DMS53 treated with DMSO at 0.1 percent for 48 hours (cell line): ENCODE results near the gene MMP25.
"Not testable (repeated sequence)": the region's sequence is repeated elsewhere in the genome, so short reads cannot be mapped to it uniquely, and the experiment has no call there.

Experiments used
- DNase-seq: peaks from one replicate; lab custom pipeline; 2025; ENCODE audit not compliant: unreplicated experiment; lab: John Stamatoyannopoulos, UW

The MMP25 gene

DNA sequence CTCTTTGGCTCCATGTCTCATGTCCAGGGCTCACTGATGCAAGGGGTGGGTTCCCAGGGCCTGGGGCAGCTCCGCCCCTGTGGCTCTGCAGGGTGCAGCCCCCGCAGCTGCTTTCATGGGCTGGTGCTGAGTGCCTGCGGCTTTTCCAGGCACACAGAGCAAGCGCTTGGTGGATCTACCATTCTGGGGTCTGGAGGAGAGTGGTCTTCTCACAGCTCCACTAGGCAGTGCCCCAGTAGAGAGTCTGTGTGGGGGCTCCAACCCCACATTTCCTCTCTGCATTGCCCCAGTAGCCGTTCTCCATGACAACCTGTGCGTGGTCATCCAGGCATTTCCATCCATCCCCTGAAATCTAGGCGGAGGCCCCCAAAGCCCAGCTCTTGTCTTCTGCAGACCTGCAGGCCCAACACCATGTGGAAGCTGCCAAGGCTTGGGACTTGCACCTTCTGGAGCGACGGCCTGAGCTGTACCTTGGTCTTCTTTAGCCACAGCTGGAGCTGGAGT lies 24.3 kb downstream of the MMP25 start:
- no peak for DNase-seq

DNA sequence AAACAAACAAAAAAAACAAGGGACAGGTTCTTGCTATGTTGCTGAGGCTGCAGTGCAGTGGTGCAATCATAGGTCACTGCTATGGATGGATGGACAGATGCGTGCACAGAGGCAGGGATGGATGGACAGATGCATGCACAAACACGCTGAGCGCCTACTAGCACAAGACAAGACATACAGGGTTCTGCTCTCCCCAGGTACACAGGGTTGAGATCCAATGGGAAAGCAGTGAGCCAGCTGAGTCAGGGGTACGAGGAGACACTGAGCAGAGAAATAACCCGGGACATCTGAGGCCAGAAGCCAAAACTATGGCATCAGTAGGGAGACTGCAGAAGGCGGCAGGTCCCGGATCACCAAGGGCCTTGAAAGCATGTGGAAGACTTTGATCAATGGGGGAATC lies 25.3 kb downstream of the MMP25 start:
- DNase-seq: no peak

DNA sequence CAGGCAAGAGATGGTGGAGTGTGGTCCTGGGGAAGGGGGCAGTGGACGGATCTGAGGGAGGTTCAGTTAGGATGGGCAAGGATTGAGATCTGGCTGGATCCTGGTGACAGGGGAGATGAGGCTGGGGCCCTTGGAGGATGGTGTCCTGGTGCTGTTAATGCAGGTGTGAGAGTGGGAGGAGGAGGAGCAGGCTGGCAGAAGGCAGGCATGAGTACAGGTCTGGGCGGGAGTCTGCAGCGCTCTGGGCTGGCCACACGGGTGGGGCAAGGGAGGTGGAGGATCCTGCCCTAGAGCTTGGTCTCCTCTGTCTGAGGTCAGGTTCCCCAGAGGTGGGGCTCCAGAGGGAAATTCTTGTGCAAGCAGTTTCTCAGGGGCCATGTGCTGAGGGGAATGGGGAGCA lies 25.8 kb downstream of the MMP25 start:
- not testable (repeated sequence) for DNase-seq

GRCh38 chr16:3072576-3073263 lies 26.4 kb downstream of the MMP25 start:
- not testable (repeated sequence) for DNase-seq

- no peak for DNase-seq
Observed at GRCh38 chr16:3073448-3073847, 27.1 kb downstream of the MMP25 start.

DNA sequence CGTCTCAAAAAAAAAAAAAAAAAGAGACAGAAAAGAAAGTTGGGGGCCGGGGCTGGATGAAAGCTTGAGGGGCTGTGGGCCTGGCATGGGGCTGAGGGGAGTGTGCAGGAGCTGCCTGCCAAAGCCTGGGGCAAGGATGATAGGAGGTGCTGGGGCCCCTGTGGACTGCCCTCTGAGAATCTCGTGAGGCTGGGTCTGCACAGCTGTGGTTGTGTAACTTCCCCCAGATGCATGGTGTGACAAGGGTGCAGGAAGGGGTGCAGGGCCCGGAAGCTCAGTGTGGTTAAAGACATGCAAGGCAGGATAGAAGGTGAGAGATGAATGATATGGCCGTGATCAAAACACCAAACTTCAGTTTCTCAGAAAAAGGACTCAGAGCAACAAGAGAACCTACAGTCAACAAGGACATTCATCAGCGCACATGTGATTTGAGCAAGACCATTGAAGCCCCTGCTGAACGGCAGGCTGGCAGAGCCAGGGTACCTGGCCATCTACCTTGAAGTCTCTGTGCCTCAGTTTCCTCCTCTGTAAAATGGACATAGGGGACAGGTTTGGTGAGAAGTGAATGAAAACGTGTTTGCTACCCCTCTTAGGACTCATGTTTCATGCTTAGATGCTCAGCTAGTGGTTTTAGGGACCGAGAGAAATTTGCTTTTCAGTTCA lies 28.6 kb downstream of the MMP25 start:
- DNase-seq: no peak

GRCh38 chr16:3075523-3075915 lies 29.2 kb downstream of the MMP25 start:
- DNase-seq: no peak

GRCh38 chr16:3075946-3076345 lies 29.6 kb downstream of the MMP25 start:
- DNase-seq: not testable (repeated sequence)

DNA sequence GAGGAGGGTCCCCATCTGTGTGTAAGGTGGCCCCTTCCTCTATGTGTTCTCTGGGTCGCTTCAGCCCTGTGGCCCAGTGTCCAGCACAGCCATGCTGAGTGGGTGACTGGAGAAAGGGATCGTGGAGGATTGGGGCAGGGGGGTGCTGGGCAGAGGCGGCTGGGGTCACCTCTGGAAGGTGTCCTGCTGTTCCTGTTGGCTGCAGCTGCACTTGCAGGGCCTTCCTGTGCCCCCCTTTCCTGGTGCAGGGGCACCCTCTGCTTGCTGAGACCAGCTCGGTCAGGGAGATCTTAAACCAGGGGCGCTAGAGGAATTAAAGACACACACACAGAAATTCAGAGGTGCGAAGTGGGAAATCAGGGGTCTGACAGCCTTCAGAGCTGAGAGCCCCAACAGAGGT lies 30.2 kb downstream of the MMP25 start:
- DNase-seq: no peak

DNA sequence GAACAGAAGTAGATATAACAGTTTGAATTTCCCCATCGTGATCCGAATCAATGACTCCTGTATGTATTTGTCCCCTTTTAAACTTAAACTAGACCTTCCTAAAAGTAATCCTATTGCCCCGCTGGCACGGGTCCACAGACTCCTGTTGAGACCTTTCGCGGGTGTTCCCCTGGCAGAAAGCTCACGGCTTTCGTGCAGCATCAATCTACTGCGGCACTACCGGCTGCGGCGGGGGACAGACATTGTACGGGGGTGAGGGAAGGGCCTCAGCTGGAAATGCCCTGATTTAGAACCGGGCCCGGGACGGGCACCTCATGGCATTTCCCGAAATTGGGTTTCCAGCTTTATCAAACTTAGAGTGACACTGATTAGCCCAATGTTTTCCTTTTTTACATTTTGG lies 33.7 kb downstream of the MMP25 start:
- no peak for DNase-seq

DNA sequence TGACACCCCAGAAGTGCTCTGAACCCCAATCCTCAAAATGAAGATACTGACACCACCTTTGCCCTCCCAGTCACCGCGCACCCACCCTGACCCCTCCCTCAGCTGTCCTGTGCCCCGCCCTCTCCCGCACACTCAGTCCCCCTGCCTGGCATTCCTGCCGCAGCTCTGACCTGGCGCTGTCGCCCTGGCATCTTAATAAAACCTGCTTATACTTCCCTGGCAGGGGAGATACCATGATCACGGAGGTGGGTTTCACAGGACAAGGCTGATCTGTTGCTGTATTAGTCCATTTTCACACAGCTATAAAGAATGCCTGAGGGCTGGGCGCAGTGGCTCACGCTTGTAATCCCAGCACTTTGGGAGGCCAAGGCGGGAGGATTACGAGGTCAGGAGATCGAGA lies 35.6 kb downstream of the MMP25 start:
- DNase-seq: not testable (repeated sequence)

DNA sequence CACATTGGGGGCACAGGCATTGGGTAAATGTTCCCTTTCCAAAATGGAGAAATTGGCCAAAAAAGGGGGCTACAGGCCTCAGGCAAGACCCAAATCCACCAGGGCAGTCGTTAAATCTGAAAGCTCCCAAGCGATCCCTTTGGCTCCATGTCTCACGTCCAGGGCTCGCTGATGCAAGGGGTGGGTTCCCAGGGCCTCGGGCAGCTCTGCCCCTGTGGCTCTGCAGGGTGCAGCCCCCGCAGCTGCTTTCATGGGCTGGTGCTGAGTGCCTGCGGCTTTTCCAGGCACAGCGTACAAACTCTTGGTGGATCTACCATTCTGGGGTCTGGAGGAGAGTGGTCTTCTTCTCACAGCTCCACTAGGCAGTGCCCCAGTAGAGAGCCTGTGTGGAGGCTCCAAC lies 37.0 kb downstream of the MMP25 start:
- DNase-seq: not testable (repeated sequence)

DNA sequence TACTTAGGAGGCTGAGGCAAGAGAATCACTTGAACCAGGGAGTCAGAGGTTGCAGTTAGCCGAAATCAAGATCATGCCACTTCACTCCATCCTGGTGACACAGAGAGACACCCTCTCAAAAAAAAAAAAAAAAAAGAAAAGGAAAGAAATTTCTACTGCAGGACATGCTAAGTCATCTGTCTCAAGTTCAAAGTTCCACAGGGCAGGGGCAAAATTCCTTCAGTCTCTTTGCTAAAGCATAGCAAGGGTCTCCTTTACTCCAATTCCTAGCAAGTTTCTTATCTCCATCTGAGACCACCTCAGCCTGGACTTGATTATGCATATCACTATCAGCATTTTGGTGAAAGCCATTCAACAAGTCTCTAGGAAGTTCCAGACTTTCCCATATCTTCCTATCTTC lies 38.1 kb downstream of the MMP25 start:
- no peak for DNase-seq

DNA sequence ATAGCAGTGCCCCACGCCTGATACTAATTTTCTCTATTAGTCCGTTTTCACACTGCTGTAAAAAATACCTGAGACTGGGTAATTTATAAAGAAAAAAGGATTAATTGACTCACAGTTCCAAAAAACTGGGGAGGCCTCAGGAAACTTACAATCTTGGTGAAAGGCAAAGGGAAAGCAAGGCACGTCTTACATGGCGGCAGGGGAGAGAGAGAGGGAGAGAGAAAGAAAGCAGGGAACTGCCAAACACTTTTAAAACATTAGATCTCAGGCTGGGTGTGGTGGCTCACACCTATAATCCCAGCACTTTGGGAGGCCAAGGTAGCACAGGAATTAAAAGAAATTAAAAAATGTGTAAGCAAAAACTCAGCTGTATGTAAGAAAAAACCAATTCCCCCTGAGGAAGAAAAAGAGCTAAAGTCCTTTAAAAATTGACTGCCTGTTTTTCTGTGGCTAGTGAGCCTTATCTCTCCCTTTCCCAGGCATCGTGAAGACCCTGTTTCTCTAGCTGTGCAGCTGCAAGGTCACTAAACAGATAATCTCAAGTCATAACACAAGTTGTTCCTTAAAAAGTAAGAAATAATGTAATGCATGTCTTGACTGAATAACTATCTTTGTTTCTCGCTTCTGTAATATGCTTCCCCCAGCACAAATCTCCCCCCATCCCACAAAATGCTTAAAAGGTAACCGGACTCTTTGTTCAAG lies 38.8 kb downstream of the MMP25 start:
- DNase-seq: no peak

GRCh38 chr16:3085868-3086595 lies 39.7 kb downstream of the MMP25 start:
- DNase-seq: no peak

DNA sequence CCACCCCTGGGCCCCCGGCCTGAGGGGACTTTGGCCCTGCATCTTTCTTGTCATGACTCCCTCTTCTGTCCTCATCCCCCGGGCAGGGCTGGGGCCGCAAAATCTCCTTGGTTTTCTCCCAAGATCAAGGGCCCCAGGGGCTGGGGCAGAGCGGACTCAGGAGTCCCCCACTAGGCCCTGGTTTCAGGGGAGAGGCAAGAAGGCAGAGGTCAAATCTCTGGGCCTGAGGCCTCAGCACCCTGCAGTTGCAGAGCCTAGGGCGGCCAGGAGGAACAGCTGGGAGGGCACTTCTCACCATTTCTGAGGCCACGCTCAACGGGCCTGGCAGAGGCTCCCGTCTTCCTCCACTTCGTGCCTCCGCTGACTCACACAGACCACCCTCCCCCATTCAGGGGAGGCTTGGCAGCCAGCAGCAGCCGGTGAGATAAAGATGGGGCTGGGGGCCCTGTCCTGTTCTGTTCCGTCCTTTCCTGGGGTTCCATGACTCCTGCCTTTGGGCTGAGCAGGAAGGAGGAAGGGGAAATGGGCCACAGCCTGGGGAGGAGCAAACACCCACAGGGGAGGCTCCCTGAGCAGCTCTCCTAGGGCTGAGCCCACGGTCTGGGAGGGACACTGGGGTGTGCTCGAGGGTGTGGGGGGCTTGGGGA lies 40.4 kb downstream of the MMP25 start:
- DNase-seq: no peak

DNA sequence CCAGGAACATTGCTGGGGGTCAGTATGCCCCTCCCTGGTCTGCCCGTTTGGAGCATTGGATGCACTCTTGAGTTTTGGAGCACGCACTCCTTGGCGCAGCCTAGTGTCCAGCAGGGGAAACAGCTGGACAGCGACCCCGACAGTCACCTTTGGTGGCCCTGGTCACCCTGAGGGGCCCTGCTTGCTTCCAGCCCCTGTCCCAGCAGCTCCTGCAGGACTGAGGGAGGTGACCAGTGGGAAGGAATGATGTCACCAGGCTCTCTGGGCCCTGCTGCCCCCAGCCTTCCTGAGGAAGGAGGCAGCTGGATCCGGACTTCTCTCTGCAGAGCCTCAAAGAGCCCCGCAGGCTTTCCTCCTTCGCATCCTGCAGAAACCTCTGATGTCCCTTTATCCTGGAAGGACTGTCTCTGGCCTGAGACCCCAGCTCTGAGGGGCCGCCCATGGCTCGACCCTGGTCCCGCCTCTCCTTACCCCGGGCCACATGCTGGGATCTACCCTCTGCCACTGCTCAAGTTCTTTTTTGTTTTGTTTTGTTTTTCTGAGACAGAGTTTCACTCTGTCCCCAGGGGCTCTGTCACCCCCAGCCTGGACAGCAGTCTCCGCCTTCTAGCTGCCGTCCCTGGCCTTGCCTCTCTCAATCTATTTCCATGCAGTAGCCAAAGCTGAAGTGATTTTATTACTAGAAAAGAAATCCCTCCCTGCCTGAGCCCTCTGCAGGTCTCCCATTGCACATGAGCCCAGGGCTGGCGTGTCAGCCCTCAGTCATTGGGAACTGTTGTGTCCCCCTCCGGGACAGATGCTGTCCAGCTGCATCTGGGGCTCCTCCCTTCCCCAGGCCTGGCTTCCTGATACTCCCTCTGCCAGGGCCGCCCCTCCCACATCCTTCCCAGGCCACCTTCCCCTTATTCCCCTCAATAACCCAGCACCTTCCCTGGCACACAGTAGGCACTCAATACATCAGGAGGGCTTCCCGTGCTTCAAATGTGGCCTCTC lies 41.2 kb downstream of the MMP25 start:
- DNase-seq: no peak

GRCh38 chr16:3088450-3088849 lies 42.1 kb downstream of the MMP25 start:
- DNase-seq: no peak

- no peak for DNase-seq
Observed at GRCh38 chr16:3088925-3089716, 42.8 kb downstream of the MMP25 start.
